GM23338 (cell line): ENCODE measurements around the gene LRMDA. TPM values are rescaled to one million over a fixed set of nuclear protein-coding genes. Genes with fewer than 3 reads are reported as not detected.

Experiments
- ATAC-seq: fragments of 200-7000 bp; cut with Tn5 transposase; 3 replicates; pipeline ENCODE4 v1.9.1; 2020
- DNase-seq: peaks from one replicate; pipeline ENCODE4 v3.0.0-alpha.2; 2015; ENCODE audit warnings: low spot score
- H2AFZ ChIP-seq: fragments of 200-600 bp; sonication (generic); 2 replicates; pipeline ENCODE4 v1.8.0; 2016; ENCODE audit warnings: antibody characterized with exemption, mild to moderate bottlenecking, moderate library complexity
- H3F3A ChIP-seq: fragments of 200-600 bp; sonication (generic); replicated peaks from 2 replicates; pipeline ENCODE4 v1.8.0; 2017; ENCODE audit warnings: antibody characterized with exemption, mixed run types, low read depth
- H3K27ac ChIP-seq: fragments of 200-600 bp; sonication (generic); 2 replicates; pipeline ENCODE4 v1.6.1; 2016; ENCODE audit warnings: low read depth
- H3K27me3 ChIP-seq: fragments of 200-600 bp; sonication (generic); 2 replicates; pipeline ENCODE4 v1.8.0; 2016; ENCODE audit warnings: mild to moderate bottlenecking, mixed run types, moderate library complexity; ENCODE audit not compliant: insufficient read depth
- H3K36me3 ChIP-seq: fragments of 200-600 bp; sonication (generic); 2 replicates; pipeline ENCODE4 v1.8.0; 2016; ENCODE audit warnings: mild to moderate bottlenecking; ENCODE audit not compliant: insufficient read depth
- H3K4me1 ChIP-seq: fragments of 200-600 bp; sonication (generic); 2 replicates; pipeline ENCODE4 v1.8.0; 2016; ENCODE audit warnings: mild to moderate bottlenecking, moderate library complexity; ENCODE audit not compliant: insufficient read depth
- H3K4me2 ChIP-seq: fragments of 200-600 bp; sonication (generic); 2 replicates; pipeline ENCODE4 v1.7.1; 2017; ENCODE audit warnings: mixed run types
- H3K4me3 ChIP-seq: fragments of 200-600 bp; sonication (generic); 2 replicates; pipeline ENCODE4 v1.6.1; 2016; ENCODE audit warnings: mixed run types
- H3K79me2 ChIP-seq: fragments of 200-600 bp; sonication (generic); replicated peaks from 2 replicates; pipeline ENCODE4 v1.8.0; 2017; ENCODE audit warnings: mild to moderate bottlenecking; ENCODE audit not compliant: insufficient read depth
- H3K9me2 ChIP-seq: fragments of 200-600 bp; sonication (generic); 2 replicates; pipeline ENCODE4 v1.8.0; 2017; ENCODE audit not compliant: insufficient read depth
- H4K20me1 ChIP-seq: fragments of 200-600 bp; sonication (generic); replicated peaks from 2 replicates; pipeline ENCODE4 v1.8.0; 2017; ENCODE audit warnings: mild to moderate bottlenecking; ENCODE audit not compliant: insufficient read depth
- H3K27ac Mint-ChIP-seq: 2 replicates; pipeline ENCODE4 v1.8.0; 2020; ENCODE audit warnings: inconsistent platforms, mild to moderate bottlenecking, moderate library complexity, mixed read lengths
- H3K27me3 Mint-ChIP-seq: 3 replicates; pipeline ENCODE4 v1.8.0; 2022; ENCODE audit warnings: low read depth, mild to moderate bottlenecking, moderate library complexity, mixed read lengths, inconsistent platforms; ENCODE audit not compliant: insufficient read depth, poor library complexity
- H3K36me3 Mint-ChIP-seq: 3 replicates; pipeline ENCODE4 v1.8.0; 2021; ENCODE audit warnings: low read depth, mild to moderate bottlenecking, inconsistent platforms, moderate library complexity, mixed read lengths
- H3K4me1 Mint-ChIP-seq: 3 replicates; pipeline ENCODE4 v1.8.0; 2020; ENCODE audit warnings: mild to moderate bottlenecking, inconsistent platforms, mixed read lengths
- H3K4me3 Mint-ChIP-seq: 3 replicates; pipeline ENCODE4 v1.8.0; 2021; ENCODE audit warnings: moderate library complexity, mild to moderate bottlenecking, inconsistent platforms, mixed read lengths
- H3K9me3 Mint-ChIP-seq: 3 replicates; pipeline ENCODE4 v1.8.0; 2020; ENCODE audit warnings: moderate library complexity, mild to moderate bottlenecking, inconsistent platforms, mixed read lengths
- EZH2 ChIP-seq: fragments of 200-600 bp; sonication (generic); IDR thresholded peaks from one replicate; pipeline ENCODE4 v1.8.0; 2017; ENCODE audit warnings: antibody characterized with exemption, mild to moderate bottlenecking, low read depth; ENCODE audit not compliant: unreplicated experiment
- EZH2phosphoT487 ChIP-seq: fragments of 200-600 bp; sonication (generic); IDR thresholded peaks from one replicate; pipeline ENCODE4 v1.8.1; 2018; ENCODE audit warnings: antibody characterized with exemption; ENCODE audit not compliant: unreplicated experiment
- JUNB ChIP-seq: IDR thresholded peaks from one replicate; pipeline ENCODE4 v1.6.1; 2016; ENCODE audit warnings: antibody characterized with exemption; ENCODE audit not compliant: unreplicated experiment
- POLR2AphosphoS5 ChIP-seq: IDR thresholded peaks from 2 replicates; pipeline ENCODE4 v1.6.1; 2016; ENCODE audit warnings: antibody characterized with exemption, low read depth
- REST ChIP-seq: IDR thresholded peaks from one replicate; pipeline ENCODE4 v1.6.1; 2018; ENCODE audit warnings: antibody characterized with exemption; ENCODE audit not compliant: unreplicated experiment
- STAT1 ChIP-seq: IDR thresholded peaks from one replicate; pipeline ENCODE4 v1.6.1; 2016; ENCODE audit warnings: antibody characterized with exemption; ENCODE audit not compliant: unreplicated experiment
- ZNF114 ChIP-seq: fragments of 250-450 bp; sonication (Bioruptor Pico); IDR thresholded peaks from 2 replicates; pipeline ENCODE4 v1.5.0; 2020; ENCODE audit warnings: mild to moderate bottlenecking, moderate library complexity
- ZNF331 ChIP-seq: fragments of 250-450 bp; sonication (Bioruptor Pico); IDR thresholded peaks from 2 replicates; pipeline ENCODE4 v1.5.0; 2020; ENCODE audit warnings: low read depth, mild to moderate bottlenecking, moderate library complexity
- ZNF462 ChIP-seq: fragments of 250-450 bp; sonication (Bioruptor Pico); IDR thresholded peaks from 2 replicates; pipeline ENCODE4 v1.5.0; 2020; ENCODE audit warnings: mild to moderate bottlenecking, moderate library complexity
- polyA plus RNA-seq: library from polyadenylated mRNA; unstranded; fragments of >200 nt; fragmentation: Nextera tagmentation; extraction: Ambion mirVana; gene quantifications from 2 replicates; pipeline ENCODE4 v1.2.1, GENCODE V29; 2016
- total RNA-seq: library from RNA; depleted of rRNA; stranded (reverse); fragments of >200 nt; shearing (Covaris generic); gene quantifications from 2 replicates; pipeline ENCODE4 v1.2.3, GENCODE V29; 2014

Gene LRMDA
- total and polyA plus RNA-seq, 2 experiments from 2014 or later = 0.90 to 1.8 TPM

GRCh38 chr10:75466001-75466400 is 34.6 kb downstream of the LRMDA start:
- Histone ChIP-seq H3K27ac (no peak overlapping the region), H3K9me2 (0 out of 2 replicates have a peak, but pooled peaks cover 4% of the 10 kb centered on the region), H4K20me1 (no peaks in the 10 kb centered on the region), H3K79me2 (no peaks in the 10 kb centered on the region), H3K4me3 (no peak overlapping the region), H3K36me3 (no peaks in the 10 kb centered on the region), H3K27me3 (0 out of 2 replicates have a peak, but pooled peaks cover 3% of the 10 kb centered on the region), H3K4me1 (peaks cover 33% of the 10 kb centered on the region), H2AFZ (no peak overlapping the region), H3K4me2 (no peak overlapping the region), H3F3A (0 out of 2 replicates have a peak, but pooled peaks cover 6% of the 10 kb centered on the region)
- no peaks in the 10 kb centered on the region for H3K36me3 Mint-ChIP-seq
- H3K27ac Mint-ChIP-seq = no peak overlapping the region
- H3K4me3 Mint-ChIP-seq = no peak overlapping the region
- DNase-seq (no peak), ATAC-seq (no peak)
- peaks cover 43% of the 10 kb centered on the region for H3K4me1 Mint-ChIP-seq
- no peaks in the 10 kb centered on the region for H3K9me3 Mint-ChIP-seq
- H3K27me3 Mint-ChIP-seq = peaks cover 18% of the 10 kb centered on the region
- TF ChIP-seq POLR2AphosphoS5 (no peak), EZH2phosphoT487 (no peak), JUNB (no peak), ZNF114 (no peak), ZNF331 (no peak), STAT1 (no peak), REST (no peak), EZH2 (no peak), ZNF462 (CRISPR knock-in tag) (no peak)
